A172 (cell line): ENCODE data around the gene CCNA1. TPM values are rescaled to one million over a fixed set of nuclear protein-coding genes. Genes with fewer than 3 reads are reported as not detected.

ENCODE experiments used
- DNase-seq: peaks from one replicate; pipeline ENCODE4 v3.0.0-alpha.2; 2015; ENCODE audit warnings: low spot score
- total RNA-seq: library from RNA; depleted of rRNA; stranded (reverse); fragments of >200 nt; shearing (Covaris generic); gene quantifications from 2 replicates; pipeline ENCODE4 v1.2.3, GENCODE V29; 2014; rRNA removed

CCNA1 gene
- total RNA-seq, 1 experiment from 2014 or later = 11.5 TPM

DNA sequence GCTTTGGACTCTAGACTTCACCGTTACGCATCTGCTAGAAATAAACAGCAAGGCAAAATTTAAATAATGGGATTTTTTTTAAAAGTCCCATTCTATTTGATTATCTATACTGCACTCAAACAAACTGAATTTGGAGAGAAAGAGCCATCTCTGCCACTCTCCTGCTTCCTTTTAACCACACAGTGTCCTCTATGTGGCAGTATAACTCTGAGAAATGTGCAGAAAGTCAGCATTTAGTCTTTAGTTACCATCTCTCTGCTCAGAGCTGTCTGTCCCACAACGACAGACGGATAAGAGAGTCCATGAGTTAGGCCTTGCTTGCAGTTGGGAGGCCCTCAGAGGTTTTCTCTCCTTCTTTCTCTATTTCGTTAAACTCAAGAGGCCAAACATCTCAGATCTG is 21.2 kb downstream of the CCNA1 start:
- peak; percentile 6 for DNase-seq

DNA sequence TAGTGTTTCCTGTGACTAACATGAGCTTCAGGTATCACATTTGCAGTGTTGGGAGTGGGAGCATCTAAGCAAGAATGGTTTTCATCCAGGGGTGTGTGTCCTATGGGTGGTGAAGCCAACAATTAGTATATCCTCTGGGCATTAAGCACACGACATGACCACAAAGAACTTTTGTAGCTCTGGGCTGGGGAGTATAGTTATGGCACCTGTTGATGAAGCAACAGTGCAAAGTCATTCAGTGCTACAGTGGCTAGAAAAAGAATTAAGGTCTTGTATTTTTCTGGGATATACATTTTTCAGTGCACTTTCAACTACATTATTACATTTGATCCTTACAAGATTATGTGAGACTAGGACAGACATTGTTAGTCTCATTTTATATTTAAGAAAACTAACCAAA is 21.8 kb downstream of the CCNA1 start:
- no peak for DNase-seq

DNA sequence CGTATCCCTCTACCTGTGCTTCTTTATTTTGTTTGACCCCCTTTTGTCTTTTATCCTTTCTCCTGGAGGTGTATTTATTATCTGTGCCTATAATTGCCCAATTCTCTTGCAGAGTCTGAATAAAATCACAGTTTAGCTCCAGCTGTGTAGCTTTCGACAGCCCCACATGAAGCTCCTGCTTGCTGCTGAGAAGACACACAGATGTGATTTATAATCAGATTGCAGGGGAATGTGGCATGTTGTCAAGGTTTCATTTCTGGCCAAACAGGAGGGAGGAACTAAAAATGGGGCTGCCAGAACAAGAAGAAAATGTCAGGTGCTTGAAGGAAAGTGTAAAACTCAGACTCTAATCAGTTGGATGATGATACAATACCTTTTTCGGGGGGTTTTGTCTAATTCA is 22.7 kb downstream of the CCNA1 start:
- no peak for DNase-seq

DNA sequence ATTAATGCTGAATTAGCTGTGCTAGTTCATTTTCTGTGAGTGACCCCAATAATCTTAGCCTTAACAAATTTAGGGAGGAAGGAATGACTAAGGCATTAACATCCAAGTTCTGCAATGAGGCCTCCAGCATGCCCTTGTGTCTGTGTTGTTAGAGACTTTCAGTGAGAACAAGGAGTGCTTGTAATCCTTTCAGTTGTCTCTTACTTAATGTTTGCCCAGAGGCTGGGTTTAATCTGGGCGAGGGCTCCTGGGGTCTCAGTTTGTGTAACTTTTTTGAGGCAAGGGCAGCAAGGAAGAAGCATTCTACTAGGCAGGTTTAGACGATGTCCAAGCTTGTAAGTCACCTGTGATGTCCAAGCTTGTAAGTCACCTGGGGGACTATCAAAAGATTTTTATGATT is 24.3 kb downstream of the CCNA1 start:
- no peak for DNase-seq

DNA sequence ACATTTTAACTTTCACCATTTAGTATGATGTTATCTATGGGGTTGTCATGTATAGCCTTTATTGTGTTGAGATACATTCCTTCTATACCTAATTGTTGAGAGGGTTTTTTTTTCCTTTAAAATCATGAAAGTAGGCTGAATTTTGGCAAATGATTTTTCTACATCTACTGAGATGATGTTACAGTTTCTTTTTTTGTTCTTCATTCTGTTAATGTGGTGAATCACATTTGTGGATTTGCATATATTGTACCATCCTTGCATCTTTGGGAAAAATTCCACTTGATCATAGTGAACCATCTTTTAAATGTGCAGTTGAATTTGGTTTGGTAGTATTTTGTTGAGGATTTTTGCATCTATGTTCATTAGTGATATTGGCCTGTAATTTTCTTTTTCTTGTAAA is 29.2 kb downstream of the CCNA1 start:
- no peak for DNase-seq

DNA sequence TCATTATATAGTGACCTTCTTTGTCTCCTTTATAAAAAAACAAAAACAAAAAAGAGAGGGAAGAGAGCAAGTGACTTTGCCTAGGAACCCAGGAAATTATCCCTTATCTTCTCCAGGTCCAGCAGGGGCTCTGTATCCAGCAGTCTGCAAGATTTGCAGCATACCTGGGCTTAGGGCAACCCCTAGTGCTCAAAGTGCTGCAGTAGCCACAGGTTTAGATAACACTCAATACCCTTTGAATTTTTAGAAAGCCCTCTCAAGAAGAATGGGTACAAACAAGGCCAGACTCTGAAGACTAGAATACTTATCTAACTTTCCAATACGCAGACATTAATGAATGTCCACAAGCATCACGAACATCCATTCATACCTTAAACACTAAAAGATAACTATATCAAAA is 43.2 kb downstream of the CCNA1 start:
- no peak for DNase-seq

DNA sequence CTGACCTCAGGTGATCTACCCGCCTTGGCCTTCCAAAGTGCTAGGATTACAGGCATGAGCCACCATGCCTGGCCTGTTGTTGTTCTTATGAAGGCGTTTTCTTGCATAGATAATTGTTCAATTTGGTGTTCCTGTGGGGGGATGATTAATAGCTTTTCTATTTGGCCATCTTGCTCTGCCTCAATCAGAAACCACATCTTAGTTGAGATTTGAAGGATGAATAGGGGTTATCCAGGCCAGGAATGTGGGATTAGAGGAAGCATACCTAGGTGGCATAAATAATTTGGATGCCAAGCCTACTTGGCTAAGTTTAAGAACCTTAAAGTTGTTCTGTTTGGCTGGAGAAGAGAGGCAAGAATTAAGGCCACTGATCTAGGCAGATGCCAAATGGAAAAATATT is 44.4 kb downstream of the CCNA1 start:
- DNase-seq = no peak

DNA sequence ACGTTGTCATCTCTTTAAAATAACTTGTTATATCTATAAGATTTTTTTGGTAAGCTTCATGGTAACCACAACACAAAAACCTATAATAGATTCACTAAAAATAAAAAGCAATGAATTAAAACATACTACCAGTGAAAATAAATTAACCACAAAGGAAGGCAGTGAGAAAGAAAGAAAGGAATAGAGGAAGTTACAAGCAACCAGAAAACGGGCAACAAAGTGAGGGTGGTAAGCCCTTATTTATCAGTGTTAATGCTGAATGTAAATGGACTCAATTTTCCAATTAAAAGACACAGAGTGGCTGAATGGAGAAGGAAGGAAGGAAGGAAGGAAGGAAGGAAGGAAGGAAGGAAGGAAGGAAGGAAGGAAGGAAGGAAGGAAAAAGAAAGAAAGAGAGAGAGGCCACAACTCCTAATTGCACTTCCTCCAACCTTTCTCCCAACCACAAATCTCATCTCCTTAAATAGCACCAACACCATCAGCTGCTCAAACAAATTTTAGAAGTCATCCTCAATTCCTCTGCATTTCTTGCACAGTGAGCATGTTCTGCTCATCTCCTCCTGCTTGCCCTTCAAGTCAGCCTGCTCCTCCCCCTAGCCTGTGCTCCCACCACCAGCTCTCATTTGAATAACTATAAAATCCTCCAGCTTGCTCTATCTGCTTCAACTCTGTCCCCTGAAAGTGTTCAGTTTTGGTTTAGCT is 48.6 kb downstream of the CCNA1 start:
- no peak for DNase-seq

DNA sequence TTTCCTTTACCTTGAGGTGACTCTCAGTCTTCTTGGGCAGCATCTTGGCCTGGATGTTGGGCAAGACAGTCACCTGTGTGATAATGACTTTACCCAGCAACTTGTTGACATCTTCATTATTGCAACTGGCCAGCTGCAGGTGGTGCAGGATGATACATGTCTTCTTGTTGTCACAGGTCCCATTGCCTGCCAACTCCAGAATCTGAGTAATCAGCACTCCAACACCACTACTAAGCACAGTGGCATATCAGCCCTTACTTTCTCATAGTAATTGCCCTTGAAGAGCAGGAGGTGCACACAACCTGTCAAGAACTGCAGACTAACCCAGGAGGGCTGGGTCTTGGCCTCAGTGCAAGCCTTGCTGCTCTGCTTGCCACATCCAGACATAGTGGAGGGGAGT is 57.8 kb downstream of the CCNA1 start:
- no peak for DNase-seq

Other genes starting within 250 kb of the CCNA1 start
- gene SOHLH2, start 217.9 kb upstream of the CCNA1 start, total RNA-seq = 1.1 and 3.4 TPM in 2 replicates
- 7.0 and 9.2 TPM in 2 replicates for gene CCDC169, start 134.7 kb upstream of the CCNA1 start, total RNA-seq
- 73.5 and 91.3 TPM in 2 replicates for gene SPART, start 86.1 kb upstream of the CCNA1 start, total RNA-seq
- not detected in 2 replicates for gene SERTM1, start 241.5 kb downstream of the CCNA1 start, total RNA-seq